HG02852 (cell line): ENCODE results near the gene CEP128.

Experiments used
- ATAC-seq: cut with Tn5 transposase; IDR thresholded peaks from one replicate; pipeline ENCODE4 v1.9.1; 2021; ENCODE audit warnings: mild to moderate bottlenecking, moderate library complexity; ENCODE audit not compliant: unreplicated experiment

The CEP128 gene

GRCh38 chr14:80621701-80622100 lies 319.8 kb downstream of the CEP128 start:
- no peak for ATAC-seq

- no peak for ATAC-seq
These were observed 321.1 kb downstream of the CEP128 start for GRCh38 chr14:80620434-80620833.

GRCh38 chr14:80618751-80619329 lies 322.7 kb downstream of the CEP128 start:
- ATAC-seq, result no peak

GRCh38 chr14:80615831-80616230 lies 325.7 kb downstream of the CEP128 start:
- ATAC-seq, result peak; percentile 97

GRCh38 chr14:80609055-80609454 lies 332.5 kb downstream of the CEP128 start:
- no peak for ATAC-seq

GRCh38 chr14:80608563-80608962 lies 333.0 kb downstream of the CEP128 start:
- no peak for ATAC-seq

GRCh38 chr14:80607430-80608190 lies 333.9 kb downstream of the CEP128 start:
- ATAC-seq, result no peak

- no peak for ATAC-seq
These were observed 335.2 kb downstream of the CEP128 start for GRCh38 chr14:80606347-80606772.

- no peak for ATAC-seq
These were observed 336.0 kb downstream of the CEP128 start for GRCh38 chr14:80605536-80605935.

- no peak for ATAC-seq
These were observed 338.6 kb downstream of the CEP128 start for GRCh38 chr14:80602946-80603345.

GRCh38 chr14:80587096-80587724 lies 354.3 kb downstream of the CEP128 start:
- ATAC-seq, result peak; percentile 96

- ATAC-seq, result no peak
These were observed 355.4 kb downstream of the CEP128 start for GRCh38 chr14:80586131-80586530.

- ATAC-seq, result no peak
These were observed 356.1 kb downstream of the CEP128 start for GRCh38 chr14:80585506-80585835.

GRCh38 chr14:80584744-80585505 lies 356.6 kb downstream of the CEP128 start:
- no peak for ATAC-seq

GRCh38 chr14:80577599-80577998 lies 363.9 kb downstream of the CEP128 start:
- no peak for ATAC-seq

GRCh38 chr14:80576401-80576800 lies 365.1 kb downstream of the CEP128 start:
- ATAC-seq, result no peak

- ATAC-seq, result no peak
These were observed 365.8 kb downstream of the CEP128 start for GRCh38 chr14:80575763-80576162.

- no peak for ATAC-seq
These were observed 368.9 kb downstream of the CEP128 start for GRCh38 chr14:80572666-80573065.

GRCh38 chr14:80570930-80571298 lies 370.6 kb downstream of the CEP128 start:
- ATAC-seq, result no peak

GRCh38 chr14:80567905-80568536 lies 373.5 kb downstream of the CEP128 start:
- no peak for ATAC-seq

GRCh38 chr14:80565001-80565400 lies 376.5 kb downstream of the CEP128 start:
- no peak for ATAC-seq
